Measurements from ENCODE around the gene SH2D4B. TPM values are rescaled to one million over a fixed set of nuclear protein-coding genes. Genes with fewer than 3 reads are reported as not detected.

SH2D4B gene
- total RNA-seq, 1 experiment from 2014 or later = 0.07 TPM

DNA sequence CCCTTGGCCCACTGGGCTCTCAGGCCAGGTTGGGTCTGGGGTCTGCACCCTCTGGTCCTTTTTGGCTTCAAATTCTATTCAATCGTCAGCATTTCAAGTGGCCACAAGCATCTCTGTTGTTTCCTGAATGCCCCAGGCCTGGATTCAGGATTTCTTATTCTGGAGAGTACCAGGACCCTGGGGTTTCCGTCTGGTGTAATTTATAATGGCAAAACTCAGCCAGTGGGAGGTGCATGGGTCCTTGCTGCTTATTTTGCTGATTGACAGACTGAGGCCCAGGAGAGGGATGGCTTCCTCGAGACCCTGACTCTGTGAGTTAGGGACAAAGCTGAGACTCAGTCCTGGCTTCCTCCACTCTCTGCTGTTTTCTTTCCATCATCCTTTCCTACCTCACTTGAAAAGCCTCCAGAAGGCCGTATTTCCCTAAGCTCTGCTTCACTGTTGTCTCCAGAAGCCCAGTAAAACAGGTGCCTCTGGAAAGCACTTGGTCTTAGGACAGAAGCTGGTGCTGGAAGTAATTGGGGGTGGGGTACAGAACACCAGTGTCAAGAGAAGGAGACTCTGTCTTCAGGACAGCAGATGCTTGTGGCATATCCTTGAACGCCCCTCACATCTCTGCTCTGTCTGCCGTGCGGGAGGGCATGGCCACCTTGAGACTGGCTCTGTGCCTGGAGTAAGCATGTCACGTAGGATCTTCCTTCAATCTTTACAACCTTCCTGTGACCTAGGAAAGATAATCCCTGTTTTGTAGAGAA, 39.4 kb upstream of the SH2D4B start:
- no peak overlapping the region for H3K56ac ChIP-seq (ENCODE audit: insufficient read length, low read depth, low read length)
- no peak overlapping the region for H3K14ac ChIP-seq (ENCODE audit: insufficient read depth, low read length)
- H3K27ac ChIP-seq (ENCODE audit: insufficient read length, low read depth, low read length) = no peak overlapping the region
- Mint-ChIP-seq H3K27ac (peak overlapping the region; percentile 16 to 85 (median 61); a peak in 4 of 7 replicates), H3K4me3 (no peak overlapping the region), H3K36me3 (ENCODE audit: insufficient read depth in 1 of 3, low read depth in 3 of 3) (peaks cover 4 to 10% (median 4%) of the 10 kb centered on the region in 3 experiments; a peak in 4 of 7 replicates), H3K9me3 (no peaks in the 10 kb centered on the region; a peak in 1 of 5 replicates), H3K4me1 (peaks cover 40 to 53% of the 10 kb centered on the region in 2 experiments), H3K27me3 (ENCODE audit: low read depth) (no peaks in the 10 kb centered on the region)
- H3K18ac ChIP-seq (ENCODE audit: insufficient read length, low read depth, low read length) = no peak overlapping the region
- no peaks in the 10 kb centered on the region for H3K79me2 ChIP-seq (ENCODE audit: insufficient read depth, low read length)
- no peak for DNase-seq
- H4K91ac ChIP-seq (ENCODE audit: insufficient read length, low read depth, low read length) = no peak overlapping the region
- H3K23ac ChIP-seq (ENCODE audit: insufficient read length, low read depth, low read length) = no peak overlapping the region
- no peak overlapping the region for H3T11ph ChIP-seq (ENCODE audit: low read length)
- peaks cover 3% of the 10 kb centered on the region for H3K79me1 ChIP-seq (ENCODE audit: insufficient read depth, low read depth, low read length, poor library complexity, severe bottlenecking)
- no peak overlapping the region for H2BK120ac ChIP-seq (ENCODE audit: low read depth, low read length, poor library complexity, severe bottlenecking)
- TF ChIP-seq, protein P1, sequence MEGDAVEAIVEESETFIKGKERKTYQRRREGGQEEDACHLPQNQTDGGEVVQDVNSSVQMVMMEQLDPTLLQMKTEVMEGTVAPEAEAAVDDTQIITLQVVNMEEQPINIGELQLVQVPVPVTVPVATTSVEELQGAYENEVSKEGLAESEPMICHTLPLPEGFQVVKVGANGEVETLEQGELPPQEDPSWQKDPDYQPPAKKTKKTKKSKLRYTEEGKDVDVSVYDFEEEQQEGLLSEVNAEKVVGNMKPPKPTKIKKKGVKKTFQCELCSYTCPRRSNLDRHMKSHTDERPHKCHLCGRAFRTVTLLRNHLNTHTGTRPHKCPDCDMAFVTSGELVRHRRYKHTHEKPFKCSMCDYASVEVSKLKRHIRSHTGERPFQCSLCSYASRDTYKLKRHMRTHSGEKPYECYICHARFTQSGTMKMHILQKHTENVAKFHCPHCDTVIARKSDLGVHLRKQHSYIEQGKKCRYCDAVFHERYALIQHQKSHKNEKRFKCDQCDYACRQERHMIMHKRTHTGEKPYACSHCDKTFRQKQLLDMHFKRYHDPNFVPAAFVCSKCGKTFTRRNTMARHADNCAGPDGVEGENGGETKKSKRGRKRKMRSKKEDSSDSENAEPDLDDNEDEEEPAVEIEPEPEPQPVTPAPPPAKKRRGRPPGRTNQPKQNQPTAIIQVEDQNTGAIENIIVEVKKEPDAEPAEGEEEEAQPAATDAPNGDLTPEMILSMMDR (conservative IDR thresholded peaks at IDR 0.05) = no peak
- H2BK20ac ChIP-seq (ENCODE audit: low read depth, low read length, poor library complexity, severe bottlenecking) = no peak overlapping the region
- no peaks in the 10 kb centered on the region for H3K27me3 ChIP-seq (ENCODE audit: insufficient read depth, low read length)
- no peaks in the 10 kb centered on the region for H3K9me3 ChIP-seq (ENCODE audit: control insufficient read depth, low read depth, low read length)
- no peak overlapping the region for H2AFZ ChIP-seq (ENCODE audit: low read length)
- no peaks in the 10 kb centered on the region; the same call in 1 of the 2 replicates for H3K4me1 ChIP-seq (ENCODE audit: insufficient read depth, low read length)
- no peak overlapping the region for H3K9ac ChIP-seq (ENCODE audit: extremely low read depth, insufficient read length, low read length)
- no peak overlapping the region for H4K8ac ChIP-seq (replicated peaks; ENCODE audit: insufficient read length, low read depth, low read length)
- no peak overlapping the region for H3K4ac ChIP-seq (ENCODE audit: low read depth, low read length)
- WGBS (ENCODE audit: extremely low coverage, insufficient read length, low lambda C conversion rate) = no CpG with 5 or more reads among the region's 8 CpGs
- no peaks in the 10 kb centered on the region for H4K20me1 ChIP-seq (ENCODE audit: control insufficient read depth, insufficient read depth, insufficient read length)
- H3K4me2 ChIP-seq (ENCODE audit: insufficient read depth, insufficient read length, low read length) = no peak overlapping the region
- no peak overlapping the region for H2AK5ac ChIP-seq (ENCODE audit: insufficient read length, low read length)
- H2BK12ac ChIP-seq (ENCODE audit: insufficient read length, low read depth, low read length) = no peak overlapping the region
- H2BK5ac ChIP-seq (ENCODE audit: insufficient read length, low read length) = no peak overlapping the region
- no peak overlapping the region for H2BK15ac ChIP-seq (ENCODE audit: low read depth, low read length)
- no peak overlapping the region for H4K5ac ChIP-seq (ENCODE audit: insufficient read length, low read depth, low read length)
- H3K23me2 ChIP-seq (ENCODE audit: insufficient read length, low read depth, low read length, poor library complexity, severe bottlenecking) = no peaks in the 10 kb centered on the region
